ENCODE results near the gene PLSCR1. TPM values are rescaled to one million over a fixed set of nuclear protein-coding genes. Genes with fewer than 3 reads are reported as not detected.

PLSCR1 gene
- total RNA-seq, 1 experiment from 2014 or later, result 48.9 TPM

GRCh38 chr3:146493761-146494160 is 50.6 kb downstream of the PLSCR1 start:
- Histone ChIP-seq H3T11ph (ENCODE audit: low read length) (no peak overlapping the region), H3K4me1 (ENCODE audit: insufficient read depth, low read length) (no peaks in the 10 kb centered on the region), H3K27ac (ENCODE audit: insufficient read length, low read depth, low read length) (no peak overlapping the region), H4K20me1 (ENCODE audit: control insufficient read depth, insufficient read depth, insufficient read length) (no peaks in the 10 kb centered on the region), H2BK20ac (ENCODE audit: low read depth, low read length, poor library complexity, severe bottlenecking) (no peak overlapping the region), H3K4me2 (ENCODE audit: insufficient read depth, insufficient read length, low read length) (no peak overlapping the region), H4K5ac (ENCODE audit: insufficient read length, low read depth, low read length) (no peak overlapping the region), H3K56ac (ENCODE audit: insufficient read length, low read depth, low read length) (no peak overlapping the region), H3K79me1 (ENCODE audit: insufficient read depth, low read depth, low read length, poor library complexity, severe bottlenecking) (no peaks in the 10 kb centered on the region), H3K9me3 (ENCODE audit: control insufficient read depth, low read depth, low read length) (no peaks in the 10 kb centered on the region), H4K8ac (replicated peaks; ENCODE audit: insufficient read length, low read depth, low read length) (no peak overlapping the region), H3K14ac (ENCODE audit: insufficient read depth, low read length) (no peak overlapping the region), H2BK120ac (ENCODE audit: low read depth, low read length, poor library complexity, severe bottlenecking) (no peak overlapping the region), H2BK12ac (ENCODE audit: insufficient read length, low read depth, low read length) (no peak overlapping the region), H3K18ac (ENCODE audit: insufficient read length, low read depth, low read length) (no peak overlapping the region), H3K27me3 (ENCODE audit: insufficient read depth, low read length) (no peaks in the 10 kb centered on the region), H3K23me2 (ENCODE audit: insufficient read length, low read depth, low read length, poor library complexity, severe bottlenecking) (no peaks in the 10 kb centered on the region), H2BK5ac (ENCODE audit: insufficient read length, low read length) (no peak overlapping the region), H2AFZ (ENCODE audit: low read length) (no peak overlapping the region), H3K4ac (ENCODE audit: low read depth, low read length) (no peak overlapping the region), H3K23ac (ENCODE audit: insufficient read length, low read depth, low read length) (no peak overlapping the region), H4K91ac (ENCODE audit: insufficient read length, low read depth, low read length) (no peak overlapping the region), H3K9ac (ENCODE audit: extremely low read depth, insufficient read length, low read length) (no peak overlapping the region), H2BK15ac (ENCODE audit: low read depth, low read length) (no peak overlapping the region), H3K79me2 (ENCODE audit: insufficient read depth, low read length) (no peaks in the 10 kb centered on the region), H2AK5ac (ENCODE audit: insufficient read length, low read length) (no peak overlapping the region)
- WGBS (ENCODE audit: extremely low coverage, insufficient read length, low lambda C conversion rate), result no CpG with 5 or more reads among the region's 2 CpGs
- DNase-seq, result no peak
- Mint-ChIP-seq H3K36me3 (ENCODE audit: insufficient read depth in 1 of 3, low read depth in 3 of 3) (peaks cover 0 to 13% (median 1%) of the 10 kb centered on the region in 3 experiments; a peak in 3 of 7 replicates), H3K27ac (no peak overlapping the region; a peak in 1 of 7 replicates), H3K27me3 (ENCODE audit: low read depth) (no peaks in the 10 kb centered on the region), H3K4me3 (no peak overlapping the region), H3K4me1 (peaks cover 7 to 10% of the 10 kb centered on the region in 2 experiments; a peak in 3 of 4 replicates), H3K9me3 (peaks cover 10% of the 10 kb centered on the region in 2 experiments; a peak in 3 of 5 replicates)
- TF ChIP-seq CTCF (conservative IDR thresholded peaks at IDR 0.05), result no peak

Data from H9 (cell line).